ENCODE data around the gene C6orf47.

- TF ChIP-seq, protein P1, sequence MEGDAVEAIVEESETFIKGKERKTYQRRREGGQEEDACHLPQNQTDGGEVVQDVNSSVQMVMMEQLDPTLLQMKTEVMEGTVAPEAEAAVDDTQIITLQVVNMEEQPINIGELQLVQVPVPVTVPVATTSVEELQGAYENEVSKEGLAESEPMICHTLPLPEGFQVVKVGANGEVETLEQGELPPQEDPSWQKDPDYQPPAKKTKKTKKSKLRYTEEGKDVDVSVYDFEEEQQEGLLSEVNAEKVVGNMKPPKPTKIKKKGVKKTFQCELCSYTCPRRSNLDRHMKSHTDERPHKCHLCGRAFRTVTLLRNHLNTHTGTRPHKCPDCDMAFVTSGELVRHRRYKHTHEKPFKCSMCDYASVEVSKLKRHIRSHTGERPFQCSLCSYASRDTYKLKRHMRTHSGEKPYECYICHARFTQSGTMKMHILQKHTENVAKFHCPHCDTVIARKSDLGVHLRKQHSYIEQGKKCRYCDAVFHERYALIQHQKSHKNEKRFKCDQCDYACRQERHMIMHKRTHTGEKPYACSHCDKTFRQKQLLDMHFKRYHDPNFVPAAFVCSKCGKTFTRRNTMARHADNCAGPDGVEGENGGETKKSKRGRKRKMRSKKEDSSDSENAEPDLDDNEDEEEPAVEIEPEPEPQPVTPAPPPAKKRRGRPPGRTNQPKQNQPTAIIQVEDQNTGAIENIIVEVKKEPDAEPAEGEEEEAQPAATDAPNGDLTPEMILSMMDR (IDR thresholded peaks at IDR 0.05), result no peak
- TF ChIP-seq POLR2AphosphoS5 (IDR thresholded peaks at IDR 0.05), result no peak
These were observed 45.4 kb upstream of the C6orf47 start for GRCh38 chr6:31705931-31706330.

Data from stomach (tissue), 4 donors.